Psoas muscle (tissue), 8 donors: ENCODE results near the gene ADGRG1. TPM values are rescaled to one million over a fixed set of nuclear protein-coding genes. Genes with fewer than 3 reads are reported as not detected.

Experiments used
- ATAC-seq, 4 donors: fragments of 200-7000 bp; cut with Tn5 transposase; one replicate each; pipeline ENCODE4 v1.9.1; 2020; ENCODE audit warnings: moderate library complexity in 3 of 4, mild to moderate bottlenecking in 2 of 4
- DNase-seq, 2 donors: peaks; one replicate each; pipeline ENCODE4 v3.0.0-alpha.2; 2020
- H3K27ac ChIP-seq: fragments of 200-600 bp; one replicate; pipeline ENCODE4 v1.8.0; 2022
- H3K27me3 ChIP-seq, 3 donors: fragments of 200-600 bp in 1 of 3; one replicate each; pipeline versions ENCODE4 v1.6.1 to v1.8.0; 2013 to 2022; ENCODE audit warnings: low read length in 2 of 3, mild to moderate bottlenecking in 2 of 3, moderate library complexity in 1 of 3; ENCODE audit not compliant: insufficient read depth in 3 of 3
- H3K36me3 ChIP-seq, 2 donors: fragments of 200-600 bp in 1 of 2; one replicate each; pipeline versions ENCODE4 v1.6.1 to v1.8.0; 2013 to 2022; ENCODE audit warnings: low read depth in 1 of 2, mild to moderate bottlenecking in 1 of 2, moderate library complexity in 1 of 2; ENCODE audit not compliant: insufficient read depth in 1 of 2
- H3K4me1 ChIP-seq: fragments of 200-600 bp; one replicate; pipeline ENCODE4 v1.8.0; 2022
- H3K4me3 ChIP-seq: fragments of 200-600 bp; one replicate; pipeline ENCODE4 v1.8.0; 2022; ENCODE audit warnings: mild to moderate bottlenecking
- H3K9me3 ChIP-seq: fragments of 200-600 bp; one replicate; pipeline ENCODE4 v1.8.0; 2022
- WGBS, 3 donors: extraction: QIAGEN DNeasy Blood & Tissue Kit; methylation state at CpG; one replicate each; pipeline versions ENCODE4 v1.1.6 to v1.1.7; 2013; 5-methylcytosine and 5-hydroxymethylcytosine counted together
- intact Hi-C, 2 donors: fragments of 100-400 bp; cut with DNase I; formaldehyde crosslinking; loops; one replicate each; pipeline versions ENCODE4 v1.11.0 to v1.14.2; 2022
- polyA plus RNA-seq, 3 donors: library from polyadenylated mRNA; stranded (reverse); fragments of 200-250 nt; gene quantifications; one replicate each; pipeline ENCODE4 v1.2.3, GENCODE V29; 2013
- total RNA-seq, 4 donors: library from RNA; stranded (reverse); fragmentation: NEBNext Ultra II Directional in 2 of 4; extraction: Animal tissue kit (Norgen Biotek cat#: 25700) in 2 of 4; gene quantifications; one replicate each; pipeline versions ENCODE4 v1.2.1 to v1.2.4, GENCODE V29; 2021 to 2023
- TF ChIP-seq, protein P1 (sequence below): fragments of 200-600 bp; IDR thresholded peaks from one replicate; pipeline ENCODE4 v1.8.0; 2022; ENCODE audit warnings: antibody characterized with exemption
- donor health status: healthy with polysubstance abuse.
- donor health status: DM: no; HTN: no; CAD: no; lungs with moderate emphysema.
- donor health status: Bipolar disorder and iron deficiency.
- donor health status: healthy.
- donor health status: DM: yes; HTN: yes; CAD: no.
- donor health status: DM: no; HTN: no; CAD: no.
- donor health status: DM: no; HTN: no; CAD: no.
- donor health status: DM: yes; HTN: yes; CAD: no.

Gene ADGRG1
- total and polyA plus RNA-seq, 7 donors: 5.3 to 19.4 (median 14.2) TPM

- DNase-seq: no peak
- WGBS, 3 donors: 91 to 93% (median 92%) methylated on average over 7 of the region's 7 CpGs
- intact Hi-C loops: loop anchor here in 1 of 2 donors (5.0 kb wide), 1 partner anchor 413 kb away; the partner anchor contains the start of genes USB1 and ZNF319
These were observed 39.1 kb upstream of the ADGRG1 start for GRCh38 chr16:57589374-57589773.

DNA sequence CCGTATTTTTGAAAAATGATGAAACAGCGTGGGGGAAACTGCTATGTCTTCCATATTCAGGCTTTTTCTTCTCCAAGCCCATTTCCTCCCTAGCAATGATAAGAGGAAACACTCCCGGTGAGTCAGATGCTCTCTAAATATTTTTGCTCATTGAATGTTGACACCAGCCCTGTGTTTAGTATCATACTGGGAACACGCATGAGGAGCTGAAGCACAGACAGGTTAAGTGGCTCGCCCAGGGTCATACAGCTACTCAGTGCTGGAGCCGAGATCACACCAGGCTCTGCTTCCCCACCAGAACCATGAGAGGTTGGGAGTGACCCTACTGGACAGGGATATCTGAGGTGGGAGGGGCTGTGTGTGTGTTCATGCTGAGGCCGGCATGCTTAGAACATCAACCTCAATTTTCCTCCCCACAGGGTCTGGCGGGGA is 37.8 kb upstream of the ADGRG1 start:
- no peak overlapping the region for H3K4me3 ChIP-seq
- ATAC-seq (no peak), DNase-seq (no peak)
- H3K4me1 ChIP-seq: no peaks in the 10 kb centered on the region
- no peaks in the 10 kb centered on the region for H3K36me3 ChIP-seq
- H3K27ac ChIP-seq: no peak overlapping the region
- TF ChIP-seq, protein P1, sequence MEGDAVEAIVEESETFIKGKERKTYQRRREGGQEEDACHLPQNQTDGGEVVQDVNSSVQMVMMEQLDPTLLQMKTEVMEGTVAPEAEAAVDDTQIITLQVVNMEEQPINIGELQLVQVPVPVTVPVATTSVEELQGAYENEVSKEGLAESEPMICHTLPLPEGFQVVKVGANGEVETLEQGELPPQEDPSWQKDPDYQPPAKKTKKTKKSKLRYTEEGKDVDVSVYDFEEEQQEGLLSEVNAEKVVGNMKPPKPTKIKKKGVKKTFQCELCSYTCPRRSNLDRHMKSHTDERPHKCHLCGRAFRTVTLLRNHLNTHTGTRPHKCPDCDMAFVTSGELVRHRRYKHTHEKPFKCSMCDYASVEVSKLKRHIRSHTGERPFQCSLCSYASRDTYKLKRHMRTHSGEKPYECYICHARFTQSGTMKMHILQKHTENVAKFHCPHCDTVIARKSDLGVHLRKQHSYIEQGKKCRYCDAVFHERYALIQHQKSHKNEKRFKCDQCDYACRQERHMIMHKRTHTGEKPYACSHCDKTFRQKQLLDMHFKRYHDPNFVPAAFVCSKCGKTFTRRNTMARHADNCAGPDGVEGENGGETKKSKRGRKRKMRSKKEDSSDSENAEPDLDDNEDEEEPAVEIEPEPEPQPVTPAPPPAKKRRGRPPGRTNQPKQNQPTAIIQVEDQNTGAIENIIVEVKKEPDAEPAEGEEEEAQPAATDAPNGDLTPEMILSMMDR: no peak
- intact Hi-C loops: loop anchor here (5.0 kb wide), 2 partner anchors 57 to 132 kb away; no protein-coding TSS in a partner anchor
- H3K9me3 ChIP-seq: no peaks in the 10 kb centered on the region
- WGBS, 3 donors: 53 to 56% (median 55%) methylated on average over 8 of the region's 8 CpGs
- H3K27me3 ChIP-seq: peaks cover 0 to 7% (median 0%) of the 10 kb centered on the region in 3 donors

More at GRCh38 chr16:57589374-57589773, 39.1 kb upstream of the ADGRG1 start:
- H3K27ac ChIP-seq: no peak overlapping the region
- H3K36me3 ChIP-seq: no peaks in the 10 kb centered on the region
- peaks cover 0 to 7% (median 0%) of the 10 kb centered on the region in 3 donors for H3K27me3 ChIP-seq
- no peak for ATAC-seq
- no peaks in the 10 kb centered on the region for H3K4me1 ChIP-seq
- H3K4me3 ChIP-seq: no peak overlapping the region
- no peaks in the 10 kb centered on the region for H3K9me3 ChIP-seq
- TF ChIP-seq, protein P1: no peak

DNA sequence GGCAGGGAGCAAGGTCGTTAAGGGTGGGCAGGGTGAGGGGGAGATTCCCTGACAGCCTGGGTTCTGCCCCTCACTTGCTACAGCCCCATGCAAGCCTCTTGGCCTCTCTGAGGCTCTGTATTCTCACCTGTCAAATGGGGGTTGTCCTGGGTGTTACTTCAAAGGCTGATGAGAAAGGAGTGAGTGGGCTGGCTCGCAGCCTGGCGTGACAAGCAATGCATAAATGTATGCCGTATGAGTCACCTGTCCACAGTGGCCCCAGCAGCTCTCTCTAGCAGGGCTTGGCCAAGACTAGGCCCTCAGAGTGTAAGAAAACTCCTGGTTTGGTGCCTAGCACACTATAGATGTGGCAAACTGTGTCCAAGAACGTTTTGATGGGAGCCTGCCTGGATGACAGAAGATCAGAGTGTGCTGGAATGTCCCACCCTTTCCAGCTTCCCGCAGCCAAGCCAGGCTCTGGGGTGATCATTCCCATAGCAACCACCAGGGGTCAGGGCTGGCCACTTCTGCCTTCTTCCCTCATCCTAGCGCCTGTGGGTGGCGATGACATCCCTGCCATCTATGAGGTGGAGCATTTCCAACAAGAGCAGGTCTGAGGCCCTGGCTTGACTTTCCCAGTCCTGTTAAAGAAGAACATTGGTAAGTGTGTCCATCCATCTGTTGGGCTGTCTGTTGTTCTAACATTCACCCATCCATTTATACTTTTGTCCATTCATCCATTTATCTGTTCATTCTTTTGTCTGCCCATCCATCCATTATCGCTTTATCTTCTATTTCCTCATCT is 37.2 kb upstream of the ADGRG1 start:
- TF ChIP-seq, protein P1: peak; percentile 79
- Histone ChIP-seq H3K36me3 (no peaks in the 10 kb centered on the region), H3K4me1 (no peaks in the 10 kb centered on the region), H3K27me3 (peaks cover 0 to 7% (median 0%) of the 10 kb centered on the region in 3 donors), H3K9me3 (no peaks in the 10 kb centered on the region), H3K4me3 (no peak overlapping the region), H3K27ac (no peak overlapping the region)
- peak; percentile 61 to 71 for DNase-seq
- intact Hi-C loops: loop anchor here (5.0 kb wide), 2 partner anchors 56 to 131 kb away; no protein-coding TSS in a partner anchor
- 19 to 27% (median 19%) methylated on average over 9 of the region's 9 CpGs for WGBS, 3 donors
- ATAC-seq: peak; percentile 66 to 87 (median 85)

DNA sequence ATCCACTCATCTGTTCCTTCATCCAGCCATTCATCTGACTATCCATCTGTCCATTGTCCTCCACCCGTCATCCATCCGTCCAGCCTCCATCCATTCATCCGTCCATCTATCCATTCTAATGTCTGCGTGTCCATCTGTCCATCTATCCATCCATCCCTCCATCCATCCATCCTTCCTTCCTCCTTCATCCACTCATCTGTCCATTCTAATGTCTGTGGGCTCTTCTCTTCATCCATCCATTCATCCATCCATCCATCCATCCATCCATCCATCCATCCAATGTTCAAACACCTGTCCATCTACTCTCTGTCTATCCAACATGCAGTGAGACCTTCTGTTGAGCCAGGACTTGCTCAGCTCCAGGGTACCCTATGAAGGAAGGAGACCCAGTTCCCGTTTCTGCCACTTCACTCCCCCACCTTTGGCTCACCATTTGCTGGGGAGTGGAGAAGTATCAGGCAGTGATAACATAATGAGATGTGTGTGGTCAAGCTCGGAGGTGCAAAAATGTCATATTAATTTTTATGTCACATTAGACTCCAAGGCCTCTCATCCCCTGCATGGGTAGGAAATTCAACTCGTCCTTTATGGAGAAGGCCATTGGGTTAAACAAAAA is 36.5 kb upstream of the ADGRG1 start:
- 71 to 79% (median 77%) methylated on average over 7 of the region's 7 CpGs for WGBS, 3 donors
- H3K27ac ChIP-seq: no peak overlapping the region
- no peak for DNase-seq

More for the DNA sequence above, 36.5 kb upstream of the ADGRG1 start:
- intact Hi-C loops: loop anchor here (5.0 kb wide), 2 partner anchors 55 to 130 kb away; no protein-coding TSS in a partner anchor
- Histone ChIP-seq H3K27me3 (peaks cover 0 to 7% (median 0%) of the 10 kb centered on the region in 3 donors), H3K36me3 (no peaks in the 10 kb centered on the region), H3K9me3 (peaks cover 4% of the 10 kb centered on the region), H3K4me1 (no peaks in the 10 kb centered on the region), H3K4me3 (no peak overlapping the region)
- TF ChIP-seq, protein P1: no peak
- no peak for ATAC-seq
